Mesenchymal stem cell (in vitro differentiated cells and primary cell): ENCODE data around the gene CBR1.

Experiments
- DNase-seq: peaks from one replicate; pipeline ENCODE4 v3.0.0-alpha.2; 2013
- H2AFZ ChIP-seq: one replicate; pipeline ENCODE4 v1.6.1; 2013; ENCODE audit warnings: low read depth, mild to moderate bottlenecking, control low read depth, inconsistent platforms, low read length, moderate library complexity
- H2AK5ac ChIP-seq: 2 replicates; pipeline ENCODE4 v1.6.1; 2013; ENCODE audit warnings: low read length, moderate library complexity, mild to moderate bottlenecking, inconsistent platforms; ENCODE audit not compliant: severe bottlenecking
- H2BK120ac ChIP-seq: one replicate; pipeline ENCODE4 v1.6.1; 2013; ENCODE audit warnings: low read depth, mild to moderate bottlenecking, inconsistent platforms, low read length, moderate library complexity
- H2BK12ac ChIP-seq, 2 experiments: one replicate each; pipeline ENCODE4 v1.6.1; 2013; ENCODE audit warnings: inconsistent platforms in 2 of 2, low read length in 2 of 2, mild to moderate bottlenecking in 2 of 2, moderate library complexity in 2 of 2, control low read depth in 1 of 2
- H2BK15ac ChIP-seq: one replicate; pipeline ENCODE4 v1.6.1; 2013; ENCODE audit warnings: mild to moderate bottlenecking, low read depth, inconsistent platforms; ENCODE audit not compliant: poor library complexity, severe bottlenecking
- H2BK5ac ChIP-seq: 2 replicates; pipeline ENCODE4 v1.6.1; 2013; ENCODE audit warnings: low read depth, mild to moderate bottlenecking, low read length, control low read depth, inconsistent platforms; ENCODE audit not compliant: poor library complexity, severe bottlenecking
- H3K14ac ChIP-seq, 2 experiments: one replicate each; pipeline ENCODE4 v1.6.1; 2013; ENCODE audit warnings: inconsistent platforms in 2 of 2, low read length in 2 of 2, control low read depth in 1 of 2, mild to moderate bottlenecking in 1 of 2, moderate library complexity in 1 of 2
- H3K18ac ChIP-seq, 2 experiments: one replicate each; pipeline ENCODE4 v1.6.1; 2013; ENCODE audit warnings: inconsistent platforms in 2 of 2, low read length in 2 of 2, control low read depth in 1 of 2, low read depth in 1 of 2, mild to moderate bottlenecking in 1 of 2
- H3K23ac ChIP-seq, 2 experiments: one replicate each; pipeline ENCODE4 v1.6.1; 2013; ENCODE audit warnings: inconsistent platforms in 2 of 2, low read length in 2 of 2, mild to moderate bottlenecking in 2 of 2, moderate library complexity in 2 of 2, control low read depth in 1 of 2
- H3K27ac ChIP-seq: 2 replicates; pipeline ENCODE4 v1.5.1; 2013; ENCODE audit warnings: mild to moderate bottlenecking, moderate library complexity, low read length, control low read depth, inconsistent platforms; ENCODE audit not compliant: poor library complexity, severe bottlenecking
- H3K27me3 ChIP-seq, 2 experiments: 2 replicates each; pipeline versions ENCODE4 v1.6.1 to v1.7.0; 2013; ENCODE audit warnings: low read length in 2 of 2, mild to moderate bottlenecking in 2 of 2, moderate library complexity in 2 of 2, control low read depth in 1 of 2, inconsistent platforms in 1 of 2; ENCODE audit not compliant: control insufficient read depth in 1 of 2, insufficient read depth in 1 of 2
- H3K36me3 ChIP-seq, 2 experiments: 2 replicates each; pipeline versions ENCODE4 v1.6.1 to v1.7.0; 2013; ENCODE audit warnings: low read length in 2 of 2, control low read depth in 1 of 2, inconsistent platforms in 1 of 2, low read depth in 1 of 2, mild to moderate bottlenecking in 1 of 2; ENCODE audit not compliant: insufficient read depth in 2 of 2, control insufficient read depth in 1 of 2
- H3K4ac ChIP-seq, 2 experiments: one replicate each; pipeline ENCODE4 v1.6.1; 2013; ENCODE audit warnings: inconsistent platforms in 2 of 2, low read length in 2 of 2, mild to moderate bottlenecking in 2 of 2, moderate library complexity in 2 of 2, control low read depth in 1 of 2, low read depth in 1 of 2
- H3K4me1 ChIP-seq: 2 replicates; pipeline ENCODE4 v1.6.1; 2013; ENCODE audit warnings: low read depth, low read length, control low read depth; ENCODE audit not compliant: control insufficient read depth, insufficient read depth
- H3K4me2 ChIP-seq: 2 replicates; pipeline ENCODE4 v1.6.1; 2013; ENCODE audit warnings: low read length, mild to moderate bottlenecking, inconsistent platforms; ENCODE audit not compliant: poor library complexity, severe bottlenecking
- H3K4me3 ChIP-seq, 2 experiments: 2 replicates each; pipeline versions ENCODE4 v1.5.1 to v1.7.0; 2013; ENCODE audit warnings: low read length in 2 of 2, mild to moderate bottlenecking in 2 of 2, control low read depth in 1 of 2, low read depth in 1 of 2; ENCODE audit not compliant: insufficient read depth in 1 of 2
- H3K79me1 ChIP-seq: replicated peaks from 2 replicates; pipeline ENCODE4 v1.6.1; 2013; ENCODE audit warnings: mild to moderate bottlenecking, control low read depth, low read length, inconsistent platforms; ENCODE audit not compliant: poor library complexity, severe bottlenecking
- H3K9ac ChIP-seq: 2 replicates; pipeline ENCODE4 v1.7.0; 2013; ENCODE audit warnings: mild to moderate bottlenecking, low read length, moderate library complexity
- H3K9me3 ChIP-seq: 2 replicates; pipeline ENCODE4 v1.7.0; 2013; ENCODE audit warnings: mild to moderate bottlenecking, low read length; ENCODE audit not compliant: control insufficient read depth
- H4K8ac ChIP-seq: one replicate; pipeline ENCODE4 v1.6.1; 2013; ENCODE audit warnings: inconsistent platforms, mild to moderate bottlenecking, low read length, moderate library complexity
- H4K91ac ChIP-seq: one replicate; pipeline ENCODE4 v1.6.1; 2013; ENCODE audit warnings: mild to moderate bottlenecking, low read length, inconsistent platforms
- WGBS: methylation state at CpG from one replicate; pipeline ENCODE4 v1.1.7; 2013; ENCODE audit warnings: mixed read lengths; 5-methylcytosine and 5-hydroxymethylcytosine counted together

CBR1 gene

DNA sequence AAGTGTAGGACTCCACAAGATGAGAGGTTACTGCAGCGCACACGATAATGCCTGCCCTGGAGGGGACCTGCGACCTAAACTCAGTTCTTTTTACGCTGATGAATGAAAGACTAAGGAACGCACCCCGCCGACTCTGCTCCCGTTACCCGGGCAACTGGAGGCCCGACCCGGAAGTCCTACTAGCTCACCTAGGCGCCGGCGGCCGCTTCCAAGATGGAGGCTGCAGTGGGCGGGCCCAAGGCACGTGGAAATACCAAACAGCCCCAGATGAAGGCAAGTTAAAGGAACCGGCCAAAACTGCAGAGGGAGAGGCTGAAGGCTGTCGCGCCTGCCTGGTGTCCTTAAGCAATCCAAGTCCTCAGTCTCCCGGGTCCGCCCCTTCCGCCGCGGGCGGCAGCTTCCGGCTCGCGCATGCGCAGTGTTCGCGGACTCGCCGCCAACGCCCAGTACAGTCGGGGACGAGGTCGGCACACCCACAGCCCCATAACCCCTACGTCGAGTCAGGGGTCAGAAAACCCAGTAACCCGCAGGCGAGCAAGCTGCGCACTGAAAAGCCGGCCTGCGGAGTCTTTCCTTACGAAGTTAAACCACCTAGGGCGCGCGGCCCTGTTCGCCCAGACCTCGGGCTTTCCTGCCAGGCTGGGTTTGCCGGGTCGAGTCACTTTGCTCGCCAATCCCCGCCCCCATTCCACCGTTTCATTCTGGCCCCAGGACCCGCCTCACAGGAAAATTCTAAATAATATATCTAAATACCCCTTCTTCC is 9.5 kb upstream of the CBR1 start, which contains the start of gene SETD4:
SETD4 (minus strand) TSS at position 368 of the 763 bp plus-strand sequence. CDS start 1,638 bp downstream, outside the sequence.
- peak within 1 kb of the TSS; percentile 70 to 100 for H3K4me3 ChIP-seq

DNA sequence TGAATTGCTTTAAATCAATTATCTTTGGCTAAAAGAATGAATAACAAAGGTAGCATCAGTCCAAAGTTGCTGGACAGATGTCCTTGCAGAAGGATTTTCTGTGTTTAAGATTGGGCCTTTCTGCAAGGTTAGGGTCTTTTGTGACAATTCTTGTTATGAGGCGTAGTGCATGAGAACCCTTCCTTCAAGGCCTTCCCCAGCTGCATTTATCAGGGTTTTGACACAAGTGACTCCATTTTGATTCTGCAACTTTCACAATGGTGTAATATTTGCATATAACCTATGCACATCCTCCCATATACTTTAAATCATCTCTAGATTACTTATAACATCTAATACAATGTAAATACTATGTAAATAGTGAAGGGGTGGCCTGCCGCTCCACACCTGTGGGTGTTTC is 8.4 kb upstream of the CBR1 start:
- no peak overlapping the region for H3K4me2 ChIP-seq

More for the DNA sequence above, 9.5 kb upstream of the CBR1 start, which contains the start of gene SETD4:
- H2AK5ac ChIP-seq, result peak within 1 kb of the TSS; percentile 39
- H3K27ac ChIP-seq, result peak within 1 kb of the TSS; percentile 94
- peak within 1 kb of the TSS; percentile 78 for H2BK15ac ChIP-seq
- H3K9me3 ChIP-seq, result no peaks in the 10 kb centered on the region
- peak within 1 kb of the TSS in 1 of 2 experiments; percentile 62 for H3K14ac ChIP-seq
- H4K91ac ChIP-seq, result peak within 1 kb of the TSS; percentile 44
- peak within 1 kb of the TSS; percentile 30 for H3K4me2 ChIP-seq
- H2BK120ac ChIP-seq, result no peak within 1 kb of the TSS
- H4K8ac ChIP-seq, result peak within 1 kb of the TSS; percentile 89
- H2BK12ac ChIP-seq, result no peak within 1 kb of the TSS
- under 1% methylated on average over 54 of the region's 57 CpGs for WGBS
- peak within 1 kb of the TSS; percentile 56 to 75 for H3K18ac ChIP-seq
- peak within 1 kb of the TSS; percentile 68 for H2AFZ ChIP-seq
- H3K23ac ChIP-seq, result no peak within 1 kb of the TSS
- H3K27me3 ChIP-seq, result no peaks in the 10 kb centered on the region
- peak; percentile 94 for DNase-seq
- H3K4me1 ChIP-seq, result peaks cover 6% of the 10 kb centered on the region
- H2BK5ac ChIP-seq, result peak within 1 kb of the TSS; percentile 46
- peak within 1 kb of the TSS in 1 of 2 experiments; percentile 85 for H3K4ac ChIP-seq
- peak within 1 kb of the TSS; percentile 98 for H3K9ac ChIP-seq
- H3K79me1 ChIP-seq, result peaks cover 20% of the 10 kb centered on the region
- H3K36me3 ChIP-seq, result peaks cover 22 to 33% of the 10 kb centered on the region in 2 experiments

DNA sequence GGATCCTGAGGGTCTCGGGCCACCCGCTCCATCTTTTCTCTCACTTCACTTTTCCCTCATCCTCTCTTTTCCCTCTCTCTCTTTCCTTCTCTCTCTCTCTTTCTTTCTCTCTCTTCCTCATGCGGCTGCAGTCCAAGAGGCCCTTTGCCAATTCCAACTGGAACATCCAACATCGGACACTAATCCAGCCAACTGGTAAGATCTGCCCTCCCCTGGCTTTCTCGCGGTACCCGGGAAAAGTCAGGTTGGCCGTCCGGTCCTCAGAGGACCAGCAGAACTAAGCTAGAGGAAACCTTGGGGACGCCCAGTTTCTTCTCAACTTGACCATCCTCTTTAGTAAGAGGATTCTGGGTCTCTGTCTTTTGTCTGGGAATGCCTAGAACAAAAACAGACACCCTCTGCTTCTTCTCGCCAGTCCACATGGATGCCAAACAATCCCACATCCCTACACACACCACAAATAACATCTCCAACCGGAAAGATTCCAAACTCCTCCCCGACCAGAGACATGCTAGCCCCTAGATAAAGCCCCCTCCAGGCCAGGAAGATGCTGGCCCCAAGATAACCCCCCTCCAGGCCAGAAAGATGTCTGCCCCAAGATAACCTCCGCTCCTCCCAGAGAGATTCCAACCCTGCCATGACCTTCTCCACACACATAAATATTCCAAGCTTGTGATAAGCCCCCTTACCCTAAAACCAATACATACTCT is 6.3 kb upstream of the CBR1 start:
- H2AK5ac ChIP-seq, result no peak overlapping the region

More for the DNA sequence above, 8.4 kb upstream of the CBR1 start:
- Histone ChIP-seq H2BK12ac (no peak overlapping the region), H3K18ac (no peak overlapping the region), H4K91ac (no peak overlapping the region), H3K4me3 (no peak overlapping the region), H3K27ac (no peak overlapping the region), H4K8ac (no peak overlapping the region), H3K4me1 (peaks cover 5% of the 10 kb centered on the region), H3K79me1 (peaks cover 9% of the 10 kb centered on the region), H3K23ac (no peak overlapping the region), H2AFZ (no peak overlapping the region), H3K36me3 (peaks cover 11 to 22% of the 10 kb centered on the region in 2 experiments), H2BK120ac (no peak overlapping the region), H2AK5ac (no peak overlapping the region), H2BK5ac (no peak overlapping the region), H3K27me3 (no peaks in the 10 kb centered on the region), H3K14ac (no peak overlapping the region), H2BK15ac (no peak overlapping the region), H3K9ac (no peak overlapping the region), H3K9me3 (no peaks in the 10 kb centered on the region), H3K4ac (peak overlapping the region in 1 of 2 experiments; percentile 9)
- DNase-seq, result no peak
- 91% methylated on average over 1 of the region's 2 CpGs for WGBS

DNA sequence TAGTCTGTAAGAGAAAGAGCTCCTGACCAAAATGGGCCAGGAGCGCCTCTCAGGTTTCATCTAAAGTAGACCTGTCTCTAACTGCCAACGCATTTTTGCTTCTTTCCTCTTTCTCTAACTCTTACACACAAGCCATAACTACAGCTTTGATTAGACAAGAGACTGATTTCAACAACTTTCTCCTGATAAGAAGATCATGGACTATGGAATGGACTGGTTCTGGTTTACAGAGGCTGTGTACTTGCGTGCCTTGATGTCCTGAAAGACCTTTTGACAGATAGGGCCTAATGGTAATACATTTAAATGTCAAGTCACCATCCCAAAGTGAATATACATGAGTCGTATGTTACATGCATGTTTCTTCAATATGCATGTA is 5.8 kb upstream of the CBR1 start:
- Histone ChIP-seq H3K9ac (no peak overlapping the region), H2AFZ (no peak overlapping the region), H3K36me3 (no peaks in the 10 kb centered on the region), H2BK15ac (no peak overlapping the region), H3K23ac (no peak overlapping the region), H3K4me1 (peaks cover 3% of the 10 kb centered on the region), H3K27me3 (no peaks in the 10 kb centered on the region), H3K4me2 (no peak overlapping the region), H2BK120ac (no peak overlapping the region), H4K91ac (no peak overlapping the region), H2BK12ac (no peak overlapping the region), H3K4me3 (no peak overlapping the region), H3K27ac (no peak overlapping the region), H2AK5ac (no peak overlapping the region), H4K8ac (no peak overlapping the region), H3K79me1 (no peaks in the 10 kb centered on the region), H3K4ac (no peak overlapping the region), H2BK5ac (no peak overlapping the region), H3K18ac (no peak overlapping the region), H3K14ac (no peak overlapping the region), H3K9me3 (peaks cover 4% of the 10 kb centered on the region)
- WGBS, result 99% methylated on average over 4 of the region's 4 CpGs
- DNase-seq, result no peak

More for the DNA sequence above, 6.3 kb upstream of the CBR1 start:
- Histone ChIP-seq H3K9me3 (no peaks in the 10 kb centered on the region), H3K4ac (no peak overlapping the region), H4K91ac (no peak overlapping the region), H2BK12ac (no peak overlapping the region), H2AFZ (no peak overlapping the region), H3K18ac (no peak overlapping the region), H3K27ac (no peak overlapping the region), H3K79me1 (no peaks in the 10 kb centered on the region), H3K14ac (no peak overlapping the region), H3K4me2 (no peak overlapping the region), H3K27me3 (no peaks in the 10 kb centered on the region), H3K23ac (no peak overlapping the region), H3K9ac (no peak overlapping the region), H3K4me1 (peaks cover 3% of the 10 kb centered on the region), H4K8ac (no peak overlapping the region), H3K36me3 (peaks cover under 1 to 2% of the 10 kb centered on the region in 2 experiments), H3K4me3 (no peak overlapping the region), H2BK15ac (no peak overlapping the region), H2BK5ac (no peak overlapping the region), H2BK120ac (no peak overlapping the region)
- WGBS, result 88% methylated on average over 14 of the region's 14 CpGs
- no peak for DNase-seq
